ENCODE data around the gene TDRD12.

- TF ChIP-seq CTCF (IDR thresholded peaks at IDR 0.05) (no peak), POLR2A (IDR thresholded peaks at IDR 0.05) (no peak)
These were observed 92.5 kb downstream of the TDRD12 start for GRCh38 chr19:32812036-32812435.

Data from thyroid gland (tissue), 4 donors.